NCI-H2227 treated with DMSO at 0.1 percent for 48 hours (cell line): ENCODE results near the gene MYL6.
"Not testable (repeated sequence)": the region's sequence is repeated elsewhere in the genome, so short reads cannot be mapped to it uniquely, and the experiment has no call there.

ENCODE experiments used
- DNase-seq: peaks from one replicate; lab custom pipeline; 2025; lab: John Stamatoyannopoulos, UW

The MYL6 gene

GRCh38 chr12:56156464-56157200, 1.5 kb upstream of the MYL6 start:
- DNase-seq, result not testable (repeated sequence)

- DNase-seq, result peak; percentile 85
Observed at GRCh38 chr12:56157201-56158028, 744 bp upstream of the MYL6 start.

- peak; percentile 53 for DNase-seq
Observed at GRCh38 chr12:56158926-56159461, 835 bp downstream of the MYL6 start.

GRCh38 chr12:56159482-56160192, 1.5 kb downstream of the MYL6 start:
- no peak for DNase-seq

- DNase-seq, result no peak
Observed at GRCh38 chr12:56160193-56160763, 2.1 kb downstream of the MYL6 start.

- no peak for DNase-seq
Observed at GRCh38 chr12:56160894-56161689, 2.9 kb downstream of the MYL6 start.

- DNase-seq, result no peak
Observed at GRCh38 chr12:56161690-56162351, 3.7 kb downstream of the MYL6 start.

GRCh38 chr12:56162468-56163290, 4.5 kb downstream of the MYL6 start:
- no peak for DNase-seq

- no peak for DNase-seq
Observed at GRCh38 chr12:56163533-56164344, 5.6 kb downstream of the MYL6 start.

- DNase-seq, result no peak
Observed at GRCh38 chr12:56164345-56164729, 6.2 kb downstream of the MYL6 start.

- DNase-seq, result no peak
Observed at GRCh38 chr12:56165369-56165768, 7.2 kb downstream of the MYL6 start.

GRCh38 chr12:56169229-56169759, 11.1 kb downstream of the MYL6 start:
- DNase-seq, result no peak

- no peak for DNase-seq
Observed at GRCh38 chr12:56172839-56173238, 14.7 kb downstream of the MYL6 start.

- DNase-seq, result no peak
Observed at GRCh38 chr12:56178347-56178746, 20.2 kb downstream of the MYL6 start.

GRCh38 chr12:56186957-56187356, 28.8 kb downstream of the MYL6 start:
- DNase-seq, result no peak

- DNase-seq, result no peak
Observed at GRCh38 chr12:56188131-56188777, 30.1 kb downstream of the MYL6 start.

- DNase-seq, result no peak
Observed at GRCh38 chr12:56188778-56189098, 30.6 kb downstream of the MYL6 start.
